Glomerular visceral epithelial cell (primary cell): ENCODE measurements around the gene ACTR6.
"Not testable (repeated sequence)": the region's sequence is repeated elsewhere in the genome, so short reads cannot be mapped to it uniquely, and the experiment has no call there.

ENCODE experiments used
- DNase-seq: peaks from one replicate; pipeline ENCODE4 v3.0.0-alpha.2; 2016; ENCODE audit errors: extremely low spot score

Gene ACTR6

GRCh38 chr12:100200463-100201181, at the start of gene ACTR6:
Gene ACTR6, plus strand, starts transcription at chr12:100200815. Its CDS starts 37 bp downstream, at chr12:100200852.
- peak; percentile 94 for DNase-seq

- DNase-seq: no peak
Measured at GRCh38 chr12:100151769-100152168, 48.8 kb upstream of the ACTR6 start.

GRCh38 chr12:100153131-100153530, 47.5 kb upstream of the ACTR6 start:
- DNase-seq: no peak

DNA sequence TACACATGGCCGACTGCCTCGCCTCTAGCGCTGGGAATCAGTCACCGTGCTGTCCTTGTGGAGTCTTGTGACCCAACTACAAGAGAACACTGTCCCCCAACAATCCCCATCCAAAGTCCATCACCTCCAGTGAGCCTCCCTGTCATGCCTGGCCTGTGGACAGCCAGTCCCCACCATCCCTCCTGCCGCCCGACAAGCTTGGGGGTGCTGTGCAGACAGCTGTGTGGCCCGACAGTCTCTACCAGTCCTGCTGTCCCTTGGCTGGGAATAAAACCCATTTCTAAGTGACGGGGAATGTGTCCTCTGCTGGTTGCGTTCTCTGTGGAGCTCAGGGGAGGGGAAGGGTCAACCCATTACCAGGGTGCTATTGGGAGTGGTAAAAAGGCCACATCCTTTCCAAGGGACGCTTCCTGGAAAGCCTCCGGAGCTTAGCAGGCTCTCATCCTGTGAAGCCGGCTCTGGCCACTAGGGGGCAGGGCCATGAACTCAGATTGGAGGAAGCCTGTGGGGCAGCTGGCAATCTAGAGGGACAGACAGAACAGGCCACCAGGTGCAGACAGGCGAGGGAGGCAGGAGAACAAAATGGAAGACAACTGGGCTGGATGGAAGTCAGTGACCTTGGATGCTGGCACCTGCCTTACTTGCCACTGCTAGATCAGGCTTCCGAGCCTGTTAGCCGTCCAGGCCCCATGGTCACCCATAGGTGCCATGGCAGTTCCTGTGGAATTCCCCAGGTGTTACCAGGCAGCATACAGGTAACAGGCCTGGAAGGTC, 46.0 kb upstream of the ACTR6 start:
- peak; percentile 58 for DNase-seq

- DNase-seq: no peak
Measured at GRCh38 chr12:100156731-100157426, 43.7 kb upstream of the ACTR6 start.

DNA sequence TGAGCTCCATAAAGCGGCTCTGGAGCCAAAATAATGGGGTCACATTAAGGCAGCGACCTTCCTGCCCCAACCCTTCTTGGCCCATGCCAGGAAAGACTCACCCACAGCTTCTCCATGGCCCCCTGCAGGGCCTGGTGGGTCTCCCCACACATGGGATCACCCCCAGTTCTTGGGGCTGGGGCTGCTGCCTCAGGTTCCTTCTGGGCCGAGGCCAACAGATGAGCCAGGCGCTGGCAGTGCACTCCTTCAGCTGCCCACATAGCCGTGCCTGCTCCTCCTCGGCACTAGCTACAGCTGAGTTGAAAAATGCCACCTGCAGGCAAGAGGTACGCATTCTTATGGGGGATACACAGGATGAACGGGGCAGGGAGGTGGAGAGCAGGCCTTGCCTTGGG, 43.2 kb upstream of the ACTR6 start:
- no peak for DNase-seq

DNA sequence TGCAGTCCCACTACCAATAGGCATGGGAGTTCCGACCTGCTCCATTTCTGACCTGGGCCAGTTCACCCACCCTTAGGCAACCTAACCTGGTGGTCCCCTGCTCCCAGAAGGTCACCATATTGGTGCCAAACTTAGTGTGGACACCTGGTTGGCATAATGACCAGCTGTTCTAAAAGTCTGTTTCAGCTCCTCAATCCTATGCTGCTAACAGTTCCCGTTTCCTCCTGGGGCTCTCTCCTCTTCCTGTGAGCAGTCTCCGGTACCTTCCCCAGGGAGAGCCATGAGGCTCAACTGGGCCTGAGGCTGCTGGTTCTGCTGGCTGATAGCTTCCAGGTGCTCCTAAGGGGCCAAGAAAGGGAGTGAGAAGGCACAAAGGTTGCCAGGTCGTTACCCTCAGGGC, 42.1 kb upstream of the ACTR6 start:
- DNase-seq: no peak

DNA sequence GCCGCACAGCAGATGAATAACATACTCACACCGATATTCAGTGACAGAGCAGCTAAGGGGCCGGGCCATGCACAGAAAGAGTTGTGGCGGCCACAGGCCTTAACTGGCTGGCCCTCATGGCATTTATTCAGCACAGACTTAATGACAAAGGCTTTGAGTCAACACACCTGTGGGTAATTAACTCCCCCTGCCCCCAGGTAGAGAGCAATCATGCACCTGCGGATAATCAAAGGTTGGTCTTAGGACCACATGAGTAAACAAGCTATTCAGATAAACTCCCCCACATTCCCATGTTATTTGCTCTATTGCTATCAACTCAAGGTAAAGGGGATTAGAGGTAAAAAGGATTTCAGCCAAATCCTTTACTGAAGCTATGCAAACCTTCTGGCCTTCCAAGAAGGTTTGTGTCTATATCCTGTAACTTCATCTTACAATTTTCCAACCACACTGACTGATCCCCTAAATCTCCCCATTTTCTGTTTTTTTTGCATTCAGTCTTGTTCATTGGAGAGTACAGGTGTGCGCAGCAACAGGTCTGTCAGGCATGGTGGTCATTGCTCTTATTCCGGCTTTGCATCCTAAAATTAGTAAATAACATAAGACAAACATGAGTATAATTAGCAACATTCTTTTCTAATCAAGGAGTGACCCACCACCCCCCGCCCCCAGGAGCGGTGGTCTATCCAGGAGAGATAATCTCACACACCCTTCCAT, 41.1 kb upstream of the ACTR6 start:
- no peak for DNase-seq

DNA sequence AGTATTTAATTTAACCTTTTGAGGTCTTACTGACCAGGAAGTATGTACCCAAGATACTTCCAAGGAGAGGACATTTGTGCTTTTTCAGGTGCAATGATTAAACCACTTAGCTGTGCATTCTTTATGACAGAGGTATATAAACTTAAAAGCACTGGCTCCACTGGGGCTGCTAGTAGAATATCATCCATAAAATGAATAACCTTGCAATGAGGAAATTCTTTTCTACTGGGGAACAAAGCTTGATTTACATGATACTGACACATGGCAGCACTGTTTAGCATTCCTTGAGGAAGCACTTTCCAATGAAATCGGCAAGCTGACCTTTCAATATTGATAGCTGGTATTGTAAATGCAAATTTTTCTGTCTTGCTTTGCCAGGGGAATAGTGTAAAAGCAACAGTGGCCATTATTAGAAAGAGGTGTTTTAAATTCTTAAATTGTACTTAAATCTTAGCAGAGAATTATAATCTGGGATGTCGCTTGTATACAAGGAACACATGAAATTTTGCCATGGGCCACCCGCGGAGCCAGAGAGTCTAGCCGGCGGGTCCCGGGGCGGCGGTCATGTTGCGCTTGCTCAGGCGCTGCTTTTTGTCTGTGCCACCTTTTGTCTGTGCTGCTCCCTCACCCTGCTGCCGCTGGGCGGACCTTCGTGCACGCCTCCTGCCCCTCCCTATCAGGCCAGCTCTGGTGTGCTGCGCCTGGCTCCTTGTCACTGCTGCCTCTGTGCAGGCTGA, 37.0 kb upstream of the ACTR6 start:
- peak; percentile 57 for DNase-seq

DNA sequence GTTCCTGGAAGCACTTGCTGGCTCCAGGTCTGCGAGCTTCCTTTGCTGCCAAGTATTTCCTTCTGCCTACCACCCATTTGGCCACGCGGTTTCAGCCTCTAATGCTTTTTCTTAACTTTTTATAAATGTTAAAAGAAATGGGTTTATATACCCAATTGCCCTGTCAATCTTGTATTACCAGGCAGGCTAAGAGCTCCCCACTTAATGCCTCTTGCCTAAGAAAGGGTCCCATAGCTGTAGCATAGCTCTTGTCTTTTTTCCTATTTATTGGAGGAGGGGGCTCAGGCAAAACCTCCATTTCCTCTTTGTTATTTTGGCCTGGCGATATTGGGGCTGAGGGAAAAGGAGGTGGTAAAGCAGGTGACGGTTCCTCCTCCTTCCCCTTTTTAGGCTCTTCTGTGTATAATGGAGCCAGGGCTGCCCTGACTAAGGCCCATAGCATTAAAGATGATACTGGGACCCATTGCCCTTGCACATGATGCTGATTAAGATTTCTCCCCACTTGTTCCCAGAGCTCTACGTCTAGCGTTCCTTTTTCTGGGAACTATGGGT, 36.4 kb upstream of the ACTR6 start:
- DNase-seq: no peak

- no peak for DNase-seq
Measured at GRCh38 chr12:100165356-100165755, 35.3 kb upstream of the ACTR6 start.

DNA sequence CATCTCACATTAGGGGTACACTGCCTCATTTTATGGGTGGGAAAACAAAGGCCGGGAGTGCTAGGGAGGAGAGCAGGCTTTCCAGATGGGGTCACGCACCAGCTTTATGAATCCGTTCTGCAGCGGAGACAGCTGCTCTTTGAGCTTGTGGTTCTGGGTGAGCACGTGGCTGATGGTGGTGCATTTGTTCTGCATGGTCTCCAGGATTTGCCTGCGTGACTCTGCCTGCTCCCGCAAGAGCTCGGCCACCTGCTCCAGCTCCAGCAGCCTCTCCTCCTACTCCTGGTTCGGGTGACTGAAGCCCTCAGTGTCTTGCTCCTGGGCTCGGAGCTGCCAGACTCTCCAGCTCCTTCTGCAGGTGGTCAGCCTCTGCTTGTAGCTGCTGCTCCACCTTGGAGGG, 34.4 kb upstream of the ACTR6 start:
- DNase-seq: no peak

- DNase-seq: no peak
Measured at GRCh38 chr12:100168562-100168961, 32.1 kb upstream of the ACTR6 start.

DNA sequence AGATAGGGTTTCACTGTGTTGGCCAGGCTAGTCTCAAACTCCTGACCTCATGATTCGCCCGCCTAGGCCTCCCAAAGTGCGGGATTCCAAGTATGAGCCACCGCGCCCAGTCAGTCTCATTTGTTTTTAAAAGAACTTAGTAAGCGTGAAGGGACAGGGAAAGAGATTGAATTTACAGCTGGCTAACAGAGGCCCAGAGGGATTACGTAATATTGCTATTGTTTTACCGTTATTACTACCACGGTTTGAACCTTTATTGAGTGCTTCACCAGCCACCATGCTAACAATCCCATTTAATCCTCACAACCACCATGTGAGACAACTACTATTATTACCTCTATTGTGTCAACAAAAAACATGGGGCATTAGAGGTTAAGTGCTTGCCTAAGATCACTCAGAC, 31.3 kb upstream of the ACTR6 start:
- no peak for DNase-seq

GRCh38 chr12:100170313-100170858, 30.2 kb upstream of the ACTR6 start:
- DNase-seq: no peak

DNA sequence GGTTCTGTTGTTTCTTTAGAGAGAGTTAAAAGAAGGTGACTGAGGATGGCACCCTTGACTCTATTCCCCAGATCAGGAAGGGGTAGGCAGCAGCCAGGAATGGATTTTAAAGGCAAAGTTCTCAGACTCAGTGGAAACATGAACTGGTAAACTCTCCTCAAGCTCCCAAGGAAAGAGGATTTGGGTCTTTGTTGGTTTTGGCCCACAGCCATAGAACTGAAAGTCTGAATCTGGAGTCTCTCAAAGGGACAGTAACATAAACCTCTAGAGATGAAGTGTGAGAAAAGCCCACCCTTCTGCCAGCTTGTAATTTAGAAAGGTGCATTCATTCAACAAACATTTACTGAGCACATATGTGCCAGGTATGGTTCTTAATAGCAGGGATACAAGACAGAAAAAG, 29.4 kb upstream of the ACTR6 start:
- DNase-seq: no peak

DNA sequence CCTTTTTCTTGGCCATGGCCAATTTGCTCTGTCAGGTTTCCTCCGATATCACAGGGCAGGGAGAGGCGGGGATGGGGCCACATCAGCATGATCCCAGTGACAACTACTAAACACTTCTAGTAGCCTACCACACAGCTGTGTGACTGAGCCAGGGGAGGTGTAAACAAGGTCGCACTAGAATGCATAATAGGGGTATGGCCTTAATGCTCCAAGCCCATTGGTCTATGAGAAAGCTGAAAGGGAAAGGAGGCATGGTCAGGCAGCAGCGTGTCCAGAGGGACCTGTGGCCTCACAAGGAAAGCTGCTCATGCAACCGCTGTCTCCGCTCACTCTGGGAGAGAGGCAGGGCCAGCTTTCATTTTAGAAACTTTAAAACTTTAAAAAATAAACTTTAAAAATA, 27.5 kb upstream of the ACTR6 start:
- no peak for DNase-seq

- no peak for DNase-seq
Measured at GRCh38 chr12:100174495-100174894, 26.1 kb upstream of the ACTR6 start.

DNA sequence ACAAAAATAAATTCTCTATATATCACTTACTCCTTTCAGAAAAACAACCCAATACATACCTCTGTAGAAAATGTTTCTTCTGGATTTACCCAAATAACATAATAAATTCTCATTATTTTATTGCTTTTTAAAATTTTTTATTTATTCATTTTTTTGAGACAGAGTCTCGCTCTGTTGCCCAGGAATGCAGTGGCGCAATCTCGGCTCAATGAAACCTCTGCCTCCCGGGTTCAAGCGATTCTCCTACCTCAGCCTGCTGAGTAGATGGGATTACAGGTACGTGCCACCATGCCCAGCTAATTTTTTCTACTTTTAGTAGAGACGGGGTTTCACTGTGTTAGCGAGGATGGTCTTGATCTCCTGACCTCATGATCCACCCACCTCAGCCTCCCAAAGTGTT, 24.1 kb upstream of the ACTR6 start:
- DNase-seq: not testable (repeated sequence)

DNA sequence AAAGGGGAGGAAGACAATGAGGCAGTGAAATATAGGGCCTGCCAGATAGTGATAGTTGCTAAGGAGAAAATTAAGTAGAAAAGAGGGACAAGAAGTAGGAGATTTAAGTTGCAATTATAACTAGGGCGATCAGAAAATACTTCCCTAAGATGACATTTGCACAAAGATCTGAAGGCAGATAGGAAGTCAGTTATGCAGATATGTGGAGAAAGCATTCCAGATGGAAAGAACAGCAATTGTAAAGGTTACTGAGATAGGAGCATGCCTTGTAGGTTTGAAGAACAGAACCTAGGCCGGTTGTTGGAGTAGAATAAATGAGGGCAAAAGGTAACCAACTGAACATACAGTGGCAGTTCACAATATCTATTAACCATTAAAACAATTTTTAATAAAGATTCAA, 21.4 kb upstream of the ACTR6 start:
- DNase-seq: no peak
